Karpas-422 (cell line): ENCODE data around the gene PAQR8. TPM values are rescaled to one million over a fixed set of nuclear protein-coding genes. Genes with fewer than 3 reads are reported as not detected.

Source experiments
- DNase-seq: peaks from one replicate; pipeline ENCODE4 v3.0.0-alpha.2; 2015
- H2AFZ ChIP-seq: fragments of 200-600 bp; sonication (generic); 2 replicates; pipeline ENCODE4 v1.6.1; 2014; ENCODE audit warnings: antibody characterized with exemption, low read length, mixed read lengths
- H3K27ac ChIP-seq: fragments of 200-600 bp; sonication (generic); 2 replicates; pipeline ENCODE4 v1.5.1; 2014; ENCODE audit warnings: mild to moderate bottlenecking, low read length, moderate library complexity
- H3K27me3 ChIP-seq: fragments of 200-600 bp; sonication (generic); 2 replicates; pipeline ENCODE4 v1.6.1; 2014; ENCODE audit warnings: low read length, mixed read lengths
- H3K36me3 ChIP-seq: fragments of 200-600 bp; sonication (generic); 2 replicates; pipeline ENCODE4 v1.6.1; 2014; ENCODE audit warnings: low read length, mixed read lengths; ENCODE audit not compliant: insufficient read depth
- H3K4me1 ChIP-seq: fragments of 200-600 bp; sonication (generic); 2 replicates; pipeline ENCODE4 v1.6.1; 2014; ENCODE audit warnings: mild to moderate bottlenecking, low read length, mixed read lengths
- H3K4me2 ChIP-seq: fragments of 200-600 bp; sonication (generic); 2 replicates; pipeline ENCODE4 v1.6.1; 2014; ENCODE audit warnings: low read length, low read depth, mild to moderate bottlenecking; ENCODE audit not compliant: poor library complexity, severe bottlenecking
- H3K4me3 ChIP-seq: fragments of 200-600 bp; sonication (generic); 2 replicates; pipeline ENCODE4 v1.5.1; 2014; ENCODE audit warnings: mild to moderate bottlenecking, antibody characterized with exemption, low read length, mixed read lengths
- H3K79me2 ChIP-seq: fragments of 200-600 bp; sonication (generic); 2 replicates; pipeline ENCODE4 v1.6.1; 2014; ENCODE audit warnings: mild to moderate bottlenecking, low read length, mixed read lengths
- H3K9ac ChIP-seq: fragments of 200-600 bp; sonication (generic); 2 replicates; pipeline ENCODE4 v1.6.0; 2014; ENCODE audit warnings: low read length
- H3K9me2 ChIP-seq: fragments of 200-600 bp; sonication (generic), shearing (Covaris generic); replicated peaks from 2 replicates; pipeline ENCODE4 v1.6.0; 2014; ENCODE audit warnings: mild to moderate bottlenecking, low read length, moderate library complexity; ENCODE audit not compliant: insufficient read depth
- H3K9me3 ChIP-seq: fragments of 300-700, 200-600 bp; sonication (generic); 2 replicates; pipeline ENCODE4 v1.6.1; 2014; ENCODE audit warnings: low read length, mixed read lengths
- H4K20me1 ChIP-seq: fragments of 200-600 bp; sonication (generic); 2 replicates; pipeline ENCODE4 v1.6.1; 2014; ENCODE audit warnings: mild to moderate bottlenecking, antibody characterized with exemption, low read length, low read depth; ENCODE audit not compliant: insufficient read depth
- total RNA-seq: library from RNA; depleted of rRNA; stranded (reverse); fragments of >200 nt; shearing (Covaris generic); gene quantifications from 2 replicates; pipeline ENCODE4 v1.2.3, GENCODE V29; 2014; ENCODE audit warnings: low replicate concordance

PAQR8 gene
- total RNA-seq, 1 experiment from 2014 or later = 1.2 TPM

GRCh38 chr6:52364480-52365166 is 2.7 kb downstream of the PAQR8 start:
- no peaks in the 10 kb centered on the region for H3K36me3 ChIP-seq
- H3K4me3 ChIP-seq = no peak overlapping the region
- no peak for DNase-seq
- H3K9me2 ChIP-seq = no peaks in the 10 kb centered on the region
- peaks cover 2% of the 10 kb centered on the region; the same call in 1 of the 2 replicates for H3K27me3 ChIP-seq
- H3K9me3 ChIP-seq = no peaks in the 10 kb centered on the region
- H2AFZ ChIP-seq = no peak overlapping the region
- H3K4me1 ChIP-seq = peaks cover 32% of the 10 kb centered on the region
- H3K9ac ChIP-seq = no peak overlapping the region
- no peaks in the 10 kb centered on the region for H3K79me2 ChIP-seq
- H3K27ac ChIP-seq = no peak overlapping the region
- no peak overlapping the region for H3K4me2 ChIP-seq
- H4K20me1 ChIP-seq = no peaks in the 10 kb centered on the region

- no peaks in the 10 kb centered on the region for H3K9me3 ChIP-seq
- no peaks in the 10 kb centered on the region for H3K9me2 ChIP-seq
- H3K4me1 ChIP-seq = peaks cover 25% of the 10 kb centered on the region
- H3K27ac ChIP-seq = no peak overlapping the region
- no peak overlapping the region for H2AFZ ChIP-seq
- peaks cover 2% of the 10 kb centered on the region; the same call in 1 of the 2 replicates for H3K27me3 ChIP-seq
- no peak overlapping the region for H3K4me2 ChIP-seq
- no peaks in the 10 kb centered on the region for H3K36me3 ChIP-seq
- no peaks in the 10 kb centered on the region for H4K20me1 ChIP-seq
- no peak for DNase-seq
- no peak overlapping the region for H3K4me3 ChIP-seq
- no peak overlapping the region for H3K9ac ChIP-seq
- H3K79me2 ChIP-seq = no peaks in the 10 kb centered on the region
Observed at GRCh38 chr6:52365317-52365716, 3.4 kb downstream of the PAQR8 start.

DNA sequence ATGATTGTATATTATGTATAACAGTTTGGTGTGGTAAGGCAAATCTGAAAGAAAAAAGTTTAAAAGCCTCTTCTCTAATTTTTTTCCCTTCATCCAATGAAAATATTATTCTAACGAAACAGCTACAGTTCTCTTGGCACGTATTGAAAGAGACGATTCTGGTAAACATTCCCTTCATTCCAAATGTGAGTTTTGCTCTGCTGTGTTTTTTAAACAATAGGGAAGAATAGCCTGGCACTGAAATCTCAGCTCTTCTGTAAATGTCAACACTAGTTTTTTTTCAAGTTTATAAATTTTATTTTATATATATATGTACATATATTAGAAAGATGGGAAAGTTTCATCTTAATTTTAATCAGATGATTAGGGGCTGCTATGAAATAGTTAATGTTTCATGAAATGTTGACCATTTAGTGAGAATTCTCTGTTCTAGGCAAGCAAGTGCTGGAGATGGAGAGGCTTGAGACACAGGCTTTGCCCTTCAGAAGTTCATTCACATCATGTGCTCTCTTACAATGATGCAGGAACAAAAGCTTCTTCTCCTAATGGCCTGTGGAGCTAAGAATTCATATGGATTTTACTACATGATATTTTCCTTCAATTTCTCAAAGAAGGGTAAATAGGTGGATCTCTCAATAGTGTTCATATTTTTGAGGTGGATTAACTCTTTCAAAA is 4.1 kb downstream of the PAQR8 start:
- H3K27ac ChIP-seq = no peak overlapping the region
- peaks cover 19% of the 10 kb centered on the region for H3K4me1 ChIP-seq
- H3K79me2 ChIP-seq = no peaks in the 10 kb centered on the region

GRCh38 chr6:52368002-52368401 is 6.1 kb downstream of the PAQR8 start:
- Histone ChIP-seq H3K9me3 (no peaks in the 10 kb centered on the region), H3K4me2 (no peak overlapping the region), H3K27me3 (no peaks in the 10 kb centered on the region), H3K79me2 (no peaks in the 10 kb centered on the region), H3K27ac (no peak overlapping the region), H3K36me3 (no peaks in the 10 kb centered on the region), H3K9me2 (no peaks in the 10 kb centered on the region), H2AFZ (no peak overlapping the region), H3K9ac (no peak overlapping the region), H3K4me1 (peaks cover 3% of the 10 kb centered on the region), H3K4me3 (no peak overlapping the region), H4K20me1 (no peaks in the 10 kb centered on the region)
- DNase-seq = no peak

More for the DNA sequence above, 4.1 kb downstream of the PAQR8 start:
- Histone ChIP-seq H3K4me3 (no peak overlapping the region), H3K36me3 (no peaks in the 10 kb centered on the region), H3K4me2 (no peak overlapping the region), H3K9ac (no peak overlapping the region), H3K27me3 (peaks cover 2% of the 10 kb centered on the region; the same call in 1 of the 2 replicates), H3K9me2 (no peaks in the 10 kb centered on the region), H4K20me1 (no peaks in the 10 kb centered on the region), H3K9me3 (no peaks in the 10 kb centered on the region), H2AFZ (no peak overlapping the region)
- DNase-seq = no peak

GRCh38 chr6:52369234-52369633 is 7.3 kb downstream of the PAQR8 start:
- H3K27ac ChIP-seq = no peak overlapping the region
- H3K27me3 ChIP-seq = no peaks in the 10 kb centered on the region
- H2AFZ ChIP-seq = no peak overlapping the region
- H3K9me3 ChIP-seq = no peaks in the 10 kb centered on the region
- H3K4me3 ChIP-seq = no peak overlapping the region
- H3K9me2 ChIP-seq = no peaks in the 10 kb centered on the region
- no peaks in the 10 kb centered on the region for H3K79me2 ChIP-seq
- no peaks in the 10 kb centered on the region for H3K4me1 ChIP-seq
- H4K20me1 ChIP-seq = no peaks in the 10 kb centered on the region
- H3K36me3 ChIP-seq = no peaks in the 10 kb centered on the region
- DNase-seq = no peak
- no peak overlapping the region for H3K9ac ChIP-seq
- no peak overlapping the region for H3K4me2 ChIP-seq

DNA sequence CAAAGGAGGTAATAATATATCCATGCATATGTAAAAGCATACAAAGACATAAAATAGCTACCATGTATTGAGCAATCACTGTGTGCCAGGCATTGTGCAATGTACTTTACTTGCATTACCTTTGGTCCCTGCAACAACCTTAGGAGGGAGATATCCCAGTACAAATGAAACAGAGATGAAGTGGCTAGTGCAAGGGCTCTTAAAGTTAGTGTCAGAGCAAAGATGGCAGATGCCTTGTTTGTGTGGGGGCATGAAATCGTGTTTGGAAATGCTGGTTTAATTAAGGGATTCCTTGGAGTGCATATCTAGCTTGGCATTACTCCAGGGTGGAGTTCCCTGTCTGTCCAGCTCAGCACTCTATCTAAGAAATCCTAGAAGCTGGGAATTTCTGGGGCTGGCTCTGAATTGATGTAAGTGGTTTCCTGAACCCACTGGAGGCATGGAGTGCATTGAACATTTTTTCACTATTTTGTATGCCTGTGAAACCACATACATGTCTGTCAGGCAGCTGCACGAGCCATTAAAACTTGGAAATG is 9.8 kb downstream of the PAQR8 start:
- no peaks in the 10 kb centered on the region for H3K79me2 ChIP-seq

GRCh38 chr6:52373151-52373690 is 11.3 kb downstream of the PAQR8 start:
- Histone ChIP-seq H3K4me3 (no peak overlapping the region), H3K4me2 (no peak overlapping the region), H3K36me3 (no peaks in the 10 kb centered on the region)

More for the DNA sequence above, 9.8 kb downstream of the PAQR8 start:
- Histone ChIP-seq H3K27me3 (no peaks in the 10 kb centered on the region), H3K9me3 (no peaks in the 10 kb centered on the region), H3K9me2 (no peaks in the 10 kb centered on the region), H3K4me1 (no peaks in the 10 kb centered on the region), H3K27ac (no peak overlapping the region), H3K9ac (no peak overlapping the region), H3K4me2 (no peak overlapping the region), H2AFZ (no peak overlapping the region), H3K36me3 (no peaks in the 10 kb centered on the region), H3K4me3 (no peak overlapping the region), H4K20me1 (no peaks in the 10 kb centered on the region)
- no peak for DNase-seq

GRCh38 chr6:52374247-52374646 is 12.3 kb downstream of the PAQR8 start:
- no peaks in the 10 kb centered on the region for H4K20me1 ChIP-seq
- no peaks in the 10 kb centered on the region for H3K36me3 ChIP-seq
- no peak overlapping the region for H3K27ac ChIP-seq
- H3K27me3 ChIP-seq = no peaks in the 10 kb centered on the region
- H3K9me2 ChIP-seq = no peaks in the 10 kb centered on the region
- H3K9me3 ChIP-seq = no peaks in the 10 kb centered on the region
- no peaks in the 10 kb centered on the region for H3K4me1 ChIP-seq
- no peak overlapping the region for H3K4me2 ChIP-seq
- no peaks in the 10 kb centered on the region for H3K79me2 ChIP-seq
- H3K9ac ChIP-seq = no peak overlapping the region
- H3K4me3 ChIP-seq = no peak overlapping the region
- H2AFZ ChIP-seq = no peak overlapping the region
- DNase-seq = no peak

More at GRCh38 chr6:52373151-52373690, 11.3 kb downstream of the PAQR8 start:
- Histone ChIP-seq H3K9ac (no peak overlapping the region), H3K9me2 (no peaks in the 10 kb centered on the region), H3K27me3 (no peaks in the 10 kb centered on the region), H3K27ac (no peak overlapping the region), H3K9me3 (no peaks in the 10 kb centered on the region), H3K4me1 (no peaks in the 10 kb centered on the region), H3K79me2 (no peaks in the 10 kb centered on the region), H4K20me1 (no peaks in the 10 kb centered on the region), H2AFZ (no peak overlapping the region)
- DNase-seq = no peak
